Common myeloid progenitor, CD34-positive (primary cell): ENCODE measurements around the gene PKN3.

Experiments
- CTCF ChIA-PET: fragments of 350-600 bp; sonication (Branson Sonifier 250); formaldehyde crosslinking; loops from one replicate; lab custom pipeline; 2021; ENCODE audit warnings: antibody characterized with exemption; lab: Charles Lee
- POLR2A ChIA-PET: fragments of 350-600 bp; sonication (Branson Sonifier 250); formaldehyde crosslinking; loops from one replicate; lab custom pipeline; 2021; ENCODE audit warnings: antibody characterized with exemption; lab: Charles Lee
- DNase-seq, 3 donors: peaks; one replicate each; pipeline versions ENCODE4 v3.0.0 to v3.0.0-alpha.2; 2013
- H3K27ac ChIP-seq, 2 experiments: 1 replicate in 1 of 2; 2 replicates in 1 of 2; pipeline ENCODE4 v1.7.0; 2013; ENCODE audit warnings: inconsistent platforms in 2 of 2, low read length in 2 of 2, mild to moderate bottlenecking in 2 of 2, low read depth in 1 of 2, moderate library complexity in 1 of 2; ENCODE audit not compliant: severe bottlenecking in 2 of 2, insufficient read depth in 1 of 2, poor library complexity in 1 of 2
- H3K27me3 ChIP-seq, 5 experiments: replicated peaks in 2 of 5; 1 replicate in 3 of 5; 2 replicates in 2 of 5; pipeline versions ENCODE4 v1.6.1 to v1.7.0; 2013; ENCODE audit warnings: low read length in 4 of 5, mild to moderate bottlenecking in 2 of 5, moderate library complexity in 2 of 5, inconsistent platforms in 1 of 5; ENCODE audit not compliant: insufficient read depth in 5 of 5, control insufficient read depth in 4 of 5
- H3K36me3 ChIP-seq, 4 experiments: 1 replicate in 2 of 4; 2 replicates in 2 of 4; pipeline versions ENCODE4 v1.6.1 to v1.7.0; 2013; ENCODE audit warnings: low read length in 3 of 4, control low read depth in 1 of 4, mild to moderate bottlenecking in 1 of 4; ENCODE audit not compliant: control insufficient read depth in 4 of 4, insufficient read depth in 4 of 4
- H3K4me1 ChIP-seq, 4 experiments: 1 replicate in 3 of 4; 2 replicates in 1 of 4; pipeline versions ENCODE4 v1.6.1 to v1.7.1; 2013; ENCODE audit warnings: low read length in 3 of 4, mild to moderate bottlenecking in 3 of 4, control low read depth in 1 of 4, inconsistent platforms in 1 of 4, moderate library complexity in 1 of 4; ENCODE audit not compliant: control insufficient read depth in 4 of 4, insufficient read depth in 4 of 4; ENCODE audit errors: control extremely low read depth in 1 of 4
- H3K4me3 ChIP-seq, 7 experiments: 1 replicate in 4 of 7; 2 replicates in 3 of 7; pipeline versions ENCODE4 v1.5.1 to v1.7.0; 2013; ENCODE audit warnings: mild to moderate bottlenecking in 7 of 7, low read length in 6 of 7, moderate library complexity in 6 of 7, inconsistent platforms in 2 of 7, low read depth in 2 of 7, control low read depth in 1 of 7; ENCODE audit not compliant: insufficient read depth in 4 of 7, control insufficient read depth in 1 of 7; ENCODE audit errors: extremely low read depth in 1 of 7
- H3K9me3 ChIP-seq, 5 experiments: 1 replicate in 4 of 5; 2 replicates in 1 of 5; pipeline versions ENCODE4 v1.6.1 to v1.7.1; 2013; ENCODE audit warnings: low read length in 4 of 5, mild to moderate bottlenecking in 2 of 5, inconsistent platforms in 1 of 5, low read depth in 1 of 5, moderate library complexity in 1 of 5; ENCODE audit not compliant: control insufficient read depth in 4 of 5, insufficient read depth in 2 of 5; ENCODE audit errors: control extremely low read depth in 1 of 5
- WGBS: methylation state at CpG from one replicate; pipeline ENCODE4 v1.1.5; 2013; ENCODE audit not compliant: insufficient coverage; 5-methylcytosine and 5-hydroxymethylcytosine counted together

Gene PKN3

DNA sequence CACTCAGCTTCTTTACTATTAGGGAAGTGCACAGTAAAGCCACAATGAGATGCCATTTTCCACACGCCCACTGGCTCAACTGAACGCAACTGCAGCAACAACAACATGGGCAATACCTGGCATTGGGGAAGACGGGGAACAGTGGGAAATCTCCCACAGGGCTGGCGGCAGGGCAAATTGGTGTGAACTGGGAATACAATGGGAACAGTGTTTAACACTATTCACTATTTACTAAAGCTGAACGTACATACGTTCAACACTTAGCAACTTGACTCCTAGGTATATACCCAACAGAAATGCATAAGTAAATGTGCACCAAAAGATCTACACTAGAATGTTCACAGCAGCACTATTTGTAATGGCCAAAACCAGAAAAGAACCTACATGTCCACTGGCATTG lies 55.3 kb downstream of the PKN3 start:
- CTCF ChIA-PET = interaction anchor here (1.0 kb wide), 1 partner anchor 24 kb away, joined by 3 read pairs; no protein-coding TSS in a partner anchor
- POLR2A ChIA-PET = interaction anchor here (0.5 kb wide), 1 partner anchor 9 kb away, joined by 6 read pairs; no protein-coding TSS in a partner anchor

DNA sequence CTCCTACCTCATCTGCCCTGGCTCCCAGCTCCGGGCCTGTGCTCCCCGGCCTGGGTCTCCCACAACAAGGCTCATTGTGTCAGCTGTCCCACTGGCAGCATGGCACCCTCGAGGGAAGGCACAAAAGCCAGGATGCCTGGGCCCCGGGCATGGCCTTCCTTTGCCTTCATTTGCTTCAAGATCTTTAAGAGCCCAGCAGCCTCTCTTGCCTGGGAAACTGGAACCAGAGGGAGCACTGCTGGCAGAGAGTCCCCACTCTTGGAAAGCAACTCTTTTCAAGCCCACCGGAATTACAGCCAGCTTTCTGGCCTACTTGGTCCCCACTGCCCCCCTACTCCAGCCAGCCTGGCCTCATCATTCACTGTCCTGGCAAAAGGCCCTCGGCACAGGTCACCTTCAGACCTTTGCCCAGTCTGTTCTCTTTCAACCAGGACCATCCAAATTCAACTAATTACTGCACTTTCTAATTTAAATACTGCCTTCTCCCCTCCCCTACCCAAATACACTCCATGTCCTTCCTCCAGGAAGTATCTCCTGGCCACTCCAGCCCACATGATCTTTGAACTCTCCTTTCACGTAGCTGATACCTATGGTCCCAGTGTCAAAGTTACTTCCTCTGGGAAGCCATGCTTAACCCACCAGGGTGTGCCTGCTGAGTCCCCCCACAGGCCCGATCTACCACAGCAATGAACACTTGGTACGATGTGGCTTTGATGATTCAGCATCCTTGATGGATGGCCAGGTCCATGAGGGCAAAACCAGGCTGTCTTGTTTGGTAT lies 60.6 kb downstream of the PKN3 start:
- WGBS = 69% methylated on average over 6 of the region's 9 CpGs
- H3K36me3 ChIP-seq = peaks cover 3 to 12% (median 9%) of the 10 kb centered on the region in 4 experiments
- CTCF ChIA-PET = interaction anchor here (1.2 to 1.5 kb wide), 4 partner anchors 8 to 49 kb away, joined by 3 to 7 read pairs (median 4); no protein-coding TSS in a partner anchor
- no peaks in the 10 kb centered on the region for H3K9me3 ChIP-seq
- peak in 2 of 3 donors; percentile 54 to 55 for DNase-seq
- no peak overlapping the region for H3K27ac ChIP-seq
- H3K4me3 ChIP-seq = no peak overlapping the region
- no peaks in the 10 kb centered on the region for H3K27me3 ChIP-seq
- POLR2A ChIA-PET = interaction anchor here (0.7 kb wide), 1 partner anchor 29 kb away, joined by 13 read pairs; no protein-coding TSS in a partner anchor
- peaks cover 0 to 20% (median 13%) of the 10 kb centered on the region in 4 experiments for H3K4me1 ChIP-seq

More for the DNA sequence above, 55.3 kb downstream of the PKN3 start:
- Histone ChIP-seq H3K27ac (no peak overlapping the region), H3K36me3 (peaks cover 11 to 31% (median 25%) of the 10 kb centered on the region in 4 experiments), H3K9me3 (no peaks in the 10 kb centered on the region), H3K4me3 (no peak overlapping the region), H3K27me3 (no peaks in the 10 kb centered on the region), H3K4me1 (peaks cover 0 to 5% (median 1%) of the 10 kb centered on the region in 4 experiments)
- WGBS = 87% methylated on average over 3 of the region's 6 CpGs
- peak in 2 of 3 donors; percentile 44 to 46 for DNase-seq

DNA sequence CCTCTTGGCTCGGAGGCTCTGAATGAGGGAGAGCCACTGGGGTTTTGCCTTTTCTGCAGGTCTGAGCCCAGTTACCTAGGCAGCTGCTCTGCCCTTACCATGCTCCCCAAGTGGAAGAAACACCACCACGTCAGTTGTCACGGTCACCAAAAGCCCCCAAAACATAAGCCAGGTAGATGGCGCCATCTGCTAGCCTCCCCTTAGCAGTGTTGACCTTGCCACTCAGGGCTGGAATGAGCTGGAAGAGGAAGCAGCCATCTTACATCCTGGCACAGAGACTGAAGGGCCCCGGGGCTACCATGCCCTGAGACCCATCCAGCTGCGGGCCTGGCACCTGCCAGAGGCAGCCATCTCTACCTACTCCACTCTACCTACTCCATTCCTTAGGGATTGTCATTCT lies 62.1 kb downstream of the PKN3 start:
- CTCF ChIA-PET = interaction anchor here (0.9 to 2.1 kb wide), 5 partner anchors 18 to 65 kb away, joined by 3 to 8 read pairs (median 4); partner anchors contain the start of gene SPOUT1
- H3K4me1 ChIP-seq = peaks cover 0 to 20% (median 11%) of the 10 kb centered on the region in 4 experiments
- peak in 2 of 3 donors; percentile 73 to 78 for DNase-seq
- WGBS = 85% methylated on average over 4 of the region's 6 CpGs
- no peak overlapping the region for H3K4me3 ChIP-seq
- H3K27me3 ChIP-seq = no peaks in the 10 kb centered on the region
- H3K36me3 ChIP-seq = peaks cover 6 to 15% (median 10%) of the 10 kb centered on the region in 4 experiments
- POLR2A ChIA-PET = interaction anchor here (1.0 kb wide), 1 partner anchor 16 kb away, joined by 3 read pairs; no protein-coding TSS in a partner anchor
- H3K9me3 ChIP-seq = no peaks in the 10 kb centered on the region
- H3K27ac ChIP-seq = no peak overlapping the region

DNA sequence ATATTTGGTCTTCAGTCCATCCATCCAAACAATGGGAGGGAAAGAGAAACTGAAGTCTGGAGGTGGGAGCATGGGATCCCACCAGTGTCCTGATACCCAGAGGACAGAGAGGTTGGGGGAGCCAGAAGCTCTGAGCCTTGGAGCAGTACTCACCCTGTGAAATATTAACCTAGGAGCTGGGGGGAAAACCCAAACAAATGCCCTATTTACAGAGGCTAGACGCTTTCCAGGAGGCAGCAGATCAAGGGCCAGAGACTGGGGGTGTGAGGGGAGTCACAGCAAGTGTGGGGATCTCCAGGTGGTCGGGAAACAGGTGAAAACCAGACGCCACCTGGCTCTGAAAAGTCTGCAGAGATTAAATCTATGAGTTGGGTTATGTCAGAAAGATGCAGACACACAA lies 63.2 kb downstream of the PKN3 start:
- H3K4me3 ChIP-seq = no peak overlapping the region
- no peaks in the 10 kb centered on the region for H3K9me3 ChIP-seq
- no peak overlapping the region for H3K27ac ChIP-seq
- no peak for DNase-seq
- POLR2A ChIA-PET = no interaction called here
- 100% methylated on average over 3 of the region's 3 CpGs for WGBS
- CTCF ChIA-PET = interaction anchor here (1.4 to 2.1 kb wide), 2 partner anchors 17 to 34 kb away, joined by 3 to 8 read pairs; no protein-coding TSS in a partner anchor
- H3K27me3 ChIP-seq = no peaks in the 10 kb centered on the region
- H3K4me1 ChIP-seq = peaks cover under 1 to 24% (median 15%) of the 10 kb centered on the region in 4 experiments
- H3K36me3 ChIP-seq = peaks cover 6 to 15% (median 10%) of the 10 kb centered on the region in 4 experiments

DNA sequence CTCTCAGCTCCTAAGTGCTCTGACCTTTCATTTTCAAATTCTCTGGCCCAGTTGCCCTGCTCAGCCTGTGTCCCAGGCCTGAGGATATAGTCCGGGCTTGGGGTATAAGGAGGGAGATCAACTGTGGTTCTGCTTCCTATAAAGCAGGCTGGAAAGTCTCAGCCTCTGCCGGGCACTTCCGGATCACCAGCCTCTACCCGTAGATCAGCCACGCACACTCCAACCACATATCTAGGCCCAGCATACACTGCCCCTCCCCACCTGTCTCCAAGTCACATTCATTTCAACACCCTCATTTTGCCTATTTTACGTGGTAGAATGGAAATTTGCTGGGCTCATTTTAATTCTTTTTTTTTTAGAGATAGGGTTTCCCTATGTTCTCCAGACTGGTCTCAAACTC lies 66.3 kb downstream of the PKN3 start:
- Histone ChIP-seq H3K27ac (no peak overlapping the region), H3K4me1 (peaks cover 2 to 28% (median 19%) of the 10 kb centered on the region in 4 experiments), H3K4me3 (no peak overlapping the region), H3K36me3 (peaks cover 3 to 15% (median 7%) of the 10 kb centered on the region in 4 experiments), H3K27me3 (no peaks in the 10 kb centered on the region), H3K9me3 (no peaks in the 10 kb centered on the region)
- 95% methylated on average over 6 of the region's 6 CpGs for WGBS
- ChIA-PET CTCF (no interaction called here), POLR2A (no interaction called here)
- no peak for DNase-seq
